Endothelial cell of umbilical vein (primary cell): Measurements from ENCODE around the gene D2HGDH. TPM values are rescaled to one million over a fixed set of nuclear protein-coding genes. Genes with fewer than 3 reads are reported as not detected.

Source experiments
- BruUV-seq: library from RNA; stranded (reverse); fragments of 400-500 nt; replicated peaks from 2 replicates; lab custom pipeline; 2021; lab: Mats Ljungman, UMichigan
- CTCF ChIA-PET: fragments of 300-600, 350-600 bp; sonication (Branson Sonifier 250); formaldehyde crosslinking; loops from one replicate; lab custom pipeline; 2021; ENCODE audit warnings: antibody characterized with exemption, inconsistent platforms; lab: Charles Lee
- POLR2A ChIA-PET: fragments of 300-600, 350-600 bp; sonication (Branson Sonifier 250); formaldehyde crosslinking; loops from one replicate; lab custom pipeline; 2021; ENCODE audit warnings: antibody characterized with exemption, inconsistent platforms; lab: Charles Lee
- DNase-seq: peaks from one replicate; pipeline ENCODE4 v3.0.0-alpha.2; 2011; ENCODE audit warnings: low read depth, low spot score
- FAIRE-seq: peaks from 2 replicates; lab custom pipeline; 2011; peaks lifted over from hg19 to GRCh38; lab: Jason Lieb, UNC
- H2AFZ ChIP-seq: 2 replicates; pipeline ENCODE4 v1.6.0; 2012; ENCODE audit warnings: low read depth, low read length, control low read depth, inconsistent platforms
- H3K27ac ChIP-seq: 2 replicates; pipeline ENCODE4 v1.5.1; 2011; ENCODE audit warnings: low read depth, mild to moderate bottlenecking, control low read depth, low read length, moderate library complexity; ENCODE audit not compliant: insufficient read depth
- H3K27me3 ChIP-seq, 2 experiments: 2 replicates each; pipeline versions ENCODE4 v1.6.0 to v1.6.1; 2011; ENCODE audit warnings: low read length in 2 of 2, mixed read lengths in 1 of 2; ENCODE audit not compliant: control insufficient read depth in 2 of 2, insufficient read depth in 2 of 2
- H3K36me3 ChIP-seq, 2 experiments: 2 replicates in 1 of 2; 3 replicates in 1 of 2; pipeline ENCODE4 v1.5.1; 2011; ENCODE audit warnings: low read length in 2 of 2, mild to moderate bottlenecking in 1 of 2, moderate library complexity in 1 of 2; ENCODE audit not compliant: control insufficient read depth in 2 of 2, insufficient read depth in 2 of 2; ENCODE audit errors: extremely low read depth in 1 of 2
- H3K4me1 ChIP-seq: 3 replicates; pipeline ENCODE4 v1.5.1; 2011; ENCODE audit warnings: mild to moderate bottlenecking, low read length; ENCODE audit not compliant: control insufficient read depth, insufficient read depth; ENCODE audit errors: extremely low read depth
- H3K4me2 ChIP-seq: 2 replicates; pipeline ENCODE4 v1.6.1; 2011; ENCODE audit warnings: low read length, control low read depth, mixed read lengths; ENCODE audit not compliant: insufficient read depth
- H3K4me3 ChIP-seq, 3 experiments: fragments of 200-600 bp in 1 of 3; sonication (generic), shearing (Covaris generic) in 1 of 3; replicated peaks in 1 of 3; 2 replicates each; pipeline ENCODE4 v1.5.1; 2011 to 2016; ENCODE audit warnings: control low read depth in 3 of 3, low read length in 3 of 3, mild to moderate bottlenecking in 2 of 3, inconsistent platforms in 1 of 3, low read depth in 1 of 3, moderate library complexity in 1 of 3; ENCODE audit not compliant: insufficient read depth in 1 of 3
- H3K79me2 ChIP-seq: 2 replicates; pipeline ENCODE4 v1.6.0; 2012; ENCODE audit warnings: low read length, inconsistent platforms; ENCODE audit not compliant: control insufficient read depth, insufficient read depth
- H3K9ac ChIP-seq: replicated peaks from 2 replicates; pipeline ENCODE3; 2011; ENCODE audit warnings: low read length, control low read depth; ENCODE audit not compliant: insufficient read depth; ENCODE audit errors: extremely low read depth
- H3K9me1 ChIP-seq: replicated peaks from 3 replicates; pipeline ENCODE4 v1.6.0; 2011; ENCODE audit warnings: mild to moderate bottlenecking, low read length; ENCODE audit not compliant: control insufficient read depth, insufficient read depth; ENCODE audit errors: extremely low read depth
- H3K9me3 ChIP-seq: replicated peaks from 2 replicates; pipeline ENCODE4 v1.5.1; 2012; ENCODE audit warnings: low read length, inconsistent platforms; ENCODE audit not compliant: control insufficient read depth, insufficient read depth
- H4K20me1 ChIP-seq: replicated peaks from 2 replicates; pipeline ENCODE3; 2011; ENCODE audit warnings: mild to moderate bottlenecking, low read length; ENCODE audit not compliant: control insufficient read depth, insufficient read depth; ENCODE audit errors: extremely low read depth
- EZH2 ChIP-seq: IDR thresholded peaks from 2 replicates; pipeline ENCODE4 v1.6.1; 2012; ENCODE audit warnings: borderline replicate concordance, low read depth, mild to moderate bottlenecking, moderate library complexity, low read length, inconsistent platforms; ENCODE audit not compliant: severe bottlenecking
- FOS ChIP-seq: IDR thresholded peaks from 2 replicates; pipeline ENCODE4 v1.6.1; 2011; ENCODE audit warnings: mild to moderate bottlenecking, low read length, moderate library complexity, borderline replicate concordance; ENCODE audit not compliant: insufficient read depth
- GATA2 ChIP-seq: IDR thresholded peaks from 2 replicates; pipeline ENCODE4 v1.7.0; 2011; ENCODE audit warnings: low read depth, mild to moderate bottlenecking, moderate library complexity, mixed read lengths, low read length; ENCODE audit not compliant: insufficient read length, insufficient read depth
- JUN ChIP-seq: IDR thresholded peaks from 2 replicates; pipeline ENCODE4 v1.6.1; 2011; ENCODE audit warnings: borderline replicate concordance, low read depth; ENCODE audit not compliant: insufficient read length, insufficient read depth
- MYC ChIP-seq: IDR thresholded peaks from one replicate; pipeline ENCODE4 v1.6.1; 2011; ENCODE audit warnings: mild to moderate bottlenecking, low read depth, low read length
- POLR2A ChIP-seq: IDR thresholded peaks from 2 replicates; pipeline ENCODE4 v1.6.1; 2012; ENCODE audit warnings: low read depth, mild to moderate bottlenecking, control low read depth, low read length
- POLR2AphosphoS5 ChIP-seq: IDR thresholded peaks from 2 replicates; pipeline ENCODE4 v1.6.1; 2012; ENCODE audit warnings: low read depth, mild to moderate bottlenecking, control low read depth, low read length, moderate library complexity; ENCODE audit not compliant: insufficient read depth
- dilution Hi-C: fragments of 300-500 bp; cut with MboI; formaldehyde crosslinking; loops from one replicate; pipeline ENCODE4 v1.15.0; 2019; ENCODE audit warnings: low sequenced_read_pairs; ENCODE audit not compliant: extremely low pct_ligation_motif_present
- intact Hi-C: fragments of 100-400 bp; cut with micrococcal nuclease; formaldehyde crosslinking; loops from one replicate; pipeline ENCODE4 v1.10.0; 2022
- polyA plus RNA-seq, 4 experiments: library from polyadenylated mRNA; depleted of rRNA in 3 of 4; stranded (reverse) in 3 of 4; unstranded in 1 of 4; fragments of >200 nt; gene quantifications; 2 replicates each; pipeline versions ENCODE4 v1.2.1 to v1.2.3, GENCODE V29; 2011 to 2012; ENCODE audit warnings: missing spikeins in 1 of 4
- total RNA-seq: library from RNA; stranded (reverse); gene quantifications from 2 replicates; pipeline ENCODE4 v1.2.3, GENCODE V29; 2021
- TF ChIP-seq, protein P1 (sequence below): IDR thresholded peaks from 2 replicates; pipeline ENCODE4 v1.6.1; 2011; ENCODE audit not compliant: insufficient read depth, insufficient read length
- TF ChIP-seq, protein P2 (sequence below), 2 donors: IDR thresholded peaks; 1 replicate in 1 of 2; 2 replicates in 1 of 2; pipeline ENCODE4 v1.5.1; 2011; ENCODE audit warnings: low read length in 2 of 2, mild to moderate bottlenecking in 2 of 2, moderate library complexity in 2 of 2, control low read depth in 1 of 2, inconsistent platforms in 1 of 2, low read depth in 1 of 2; ENCODE audit not compliant: insufficient read depth in 1 of 2; ENCODE audit errors: extremely low read depth in 1 of 2

Gene D2HGDH
- total and polyA plus RNA-seq, 2 donors (not counting 3 experiments of a cell fraction or from before 2014, with no cell fraction given): 22.3 TPM

DNA sequence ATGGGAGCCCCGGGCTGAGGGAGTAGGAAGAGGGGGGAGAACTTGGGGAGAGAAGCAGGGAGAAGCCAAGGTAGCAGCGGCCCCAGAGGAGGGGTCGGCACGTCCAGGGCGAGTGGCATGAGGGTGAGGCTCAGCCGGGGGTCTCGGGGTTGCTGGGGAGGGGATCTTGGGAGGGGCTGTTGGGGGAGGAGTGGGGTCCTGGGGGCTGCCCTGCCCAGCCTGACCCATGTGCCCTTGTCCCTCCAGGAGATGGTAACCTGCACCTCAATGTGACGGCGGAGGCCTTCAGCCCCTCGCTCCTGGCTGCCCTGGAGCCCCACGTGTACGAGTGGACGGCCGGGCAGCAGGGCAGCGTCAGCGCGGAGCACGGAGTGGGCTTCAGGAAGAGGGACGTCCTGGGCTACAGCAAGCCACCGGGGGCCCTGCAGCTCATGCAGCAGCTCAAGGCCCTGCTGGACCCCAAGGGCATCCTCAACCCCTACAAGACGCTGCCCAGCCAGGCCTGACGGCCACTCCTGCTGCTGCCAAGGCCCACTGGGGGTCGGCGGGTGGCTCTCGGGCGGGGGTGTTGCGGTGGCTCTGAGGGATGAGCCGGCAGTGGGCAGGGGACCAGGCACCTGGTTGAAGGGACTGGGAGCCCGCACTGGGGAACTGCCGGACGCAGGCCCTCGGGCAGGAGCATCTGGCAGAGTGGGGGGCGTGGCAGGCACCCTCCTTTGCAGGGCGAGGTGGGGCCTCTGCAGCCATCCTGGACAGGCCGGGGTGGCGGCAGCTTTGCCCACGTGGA lies 33.2 kb downstream of the D2HGDH start:
- Histone ChIP-seq H2AFZ (no peak overlapping the region), H3K9me3 (no peaks in the 10 kb centered on the region), H3K27ac (no peak overlapping the region), H3K79me2 (no peaks in the 10 kb centered on the region), H3K9ac (no peak overlapping the region), H4K20me1 (no peaks in the 10 kb centered on the region), H3K4me3 (no peak overlapping the region), H3K4me2 (no peak overlapping the region), H3K4me1 (peaks cover 2% of the 10 kb centered on the region), H3K36me3 (peaks cover 0 to 2% of the 10 kb centered on the region in 2 experiments), H3K9me1 (no peaks in the 10 kb centered on the region), H3K27me3 (no peaks in the 10 kb centered on the region)
- ChIA-PET POLR2A (no interaction called here), CTCF (no interaction called here)
- dilution Hi-C loops: no loop called here
- intact Hi-C loops: no loop called here
- FAIRE-seq (no peak), DNase-seq (no peak)
- TF ChIP-seq, protein P1, sequence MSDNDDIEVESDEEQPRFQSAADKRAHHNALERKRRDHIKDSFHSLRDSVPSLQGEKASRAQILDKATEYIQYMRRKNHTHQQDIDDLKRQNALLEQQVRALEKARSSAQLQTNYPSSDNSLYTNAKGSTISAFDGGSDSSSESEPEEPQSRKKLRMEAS: no peak
- TF ChIP-seq GATA2: no peak
- TF ChIP-seq, protein P2, sequence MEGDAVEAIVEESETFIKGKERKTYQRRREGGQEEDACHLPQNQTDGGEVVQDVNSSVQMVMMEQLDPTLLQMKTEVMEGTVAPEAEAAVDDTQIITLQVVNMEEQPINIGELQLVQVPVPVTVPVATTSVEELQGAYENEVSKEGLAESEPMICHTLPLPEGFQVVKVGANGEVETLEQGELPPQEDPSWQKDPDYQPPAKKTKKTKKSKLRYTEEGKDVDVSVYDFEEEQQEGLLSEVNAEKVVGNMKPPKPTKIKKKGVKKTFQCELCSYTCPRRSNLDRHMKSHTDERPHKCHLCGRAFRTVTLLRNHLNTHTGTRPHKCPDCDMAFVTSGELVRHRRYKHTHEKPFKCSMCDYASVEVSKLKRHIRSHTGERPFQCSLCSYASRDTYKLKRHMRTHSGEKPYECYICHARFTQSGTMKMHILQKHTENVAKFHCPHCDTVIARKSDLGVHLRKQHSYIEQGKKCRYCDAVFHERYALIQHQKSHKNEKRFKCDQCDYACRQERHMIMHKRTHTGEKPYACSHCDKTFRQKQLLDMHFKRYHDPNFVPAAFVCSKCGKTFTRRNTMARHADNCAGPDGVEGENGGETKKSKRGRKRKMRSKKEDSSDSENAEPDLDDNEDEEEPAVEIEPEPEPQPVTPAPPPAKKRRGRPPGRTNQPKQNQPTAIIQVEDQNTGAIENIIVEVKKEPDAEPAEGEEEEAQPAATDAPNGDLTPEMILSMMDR (IDR thresholded peaks at IDR 0.05; ENCODE audit: extremely low read depth in 1 of 2, insufficient read depth in 1 of 2, low read depth in 1 of 2, low read length in 2 of 2): no peak
- no peak for TF ChIP-seq FOS
- TF ChIP-seq POLR2AphosphoS5: no peak
- no peak for TF ChIP-seq EZH2
- no peak for TF ChIP-seq POLR2A
- TF ChIP-seq MYC: no peak
- no peak for TF ChIP-seq JUN
- no TSS peak for BruUV-seq
